ENCODE measurements around the gene CDPF1. TPM values are rescaled to one million over a fixed set of nuclear protein-coding genes. Genes with fewer than 3 reads are reported as not detected.

Gene CDPF1
- total and polyA plus RNA-seq, 2 experiments from 2014 or later, result 10.1 to 14.5 TPM

GRCh38 chr22:46214616-46215015 is 35.5 kb downstream of the CDPF1 start:
- no peak overlapping the region for H2AFZ ChIP-seq
- Mint-ChIP-seq H3K4me3 (no peak overlapping the region), H3K27me3 (ENCODE audit: insufficient read depth, low read depth, poor library complexity) (peaks cover 11% of the 10 kb centered on the region), H3K4me1 (no peaks in the 10 kb centered on the region), H3K9me3 (peaks cover 38% of the 10 kb centered on the region), H3K36me3 (ENCODE audit: low read depth) (peaks cover 22% of the 10 kb centered on the region), H3K27ac (no peak overlapping the region)
- no peaks in the 10 kb centered on the region for H3K79me2 ChIP-seq (replicated peaks; ENCODE audit: insufficient read depth)
- no peak overlapping the region for H3K4me3 ChIP-seq
- H3F3A ChIP-seq (replicated peaks; ENCODE audit: low read depth), result no peaks in the 10 kb centered on the region
- no peak overlapping the region for H3K27ac ChIP-seq (ENCODE audit: low read depth)
- no peaks in the 10 kb centered on the region for H3K9me2 ChIP-seq (ENCODE audit: insufficient read depth)
- H4K20me1 ChIP-seq (replicated peaks; ENCODE audit: insufficient read depth), result no peaks in the 10 kb centered on the region
- DNase-seq (ENCODE audit: low spot score), result no peak
- TF ChIP-seq ZNF114 (CRISPR knock-in tag; IDR thresholded peaks at IDR 0.05) (no peak), POLR2AphosphoS5 (IDR thresholded peaks at IDR 0.05; ENCODE audit: low read depth) (no peak), NANOG (IDR thresholded peaks at IDR 0.05; ENCODE audit: borderline replicate concordance) (no peak), CREB1 (CRISPR knock-in tag; IDR thresholded peaks at IDR 0.05; ENCODE audit: low read depth) (no peak), EZH2 (IDR thresholded peaks at IDR 0.05; ENCODE audit: low read depth, unreplicated experiment) (no peak)
- H3K4me2 ChIP-seq, result no peak overlapping the region
- H3K27me3 ChIP-seq (ENCODE audit: insufficient read depth), result no peaks in the 10 kb centered on the region
- ATAC-seq, result no peak
- no peaks in the 10 kb centered on the region for H3K36me3 ChIP-seq (ENCODE audit: insufficient read depth)
- H3K4me1 ChIP-seq (ENCODE audit: insufficient read depth), result no peaks in the 10 kb centered on the region

GRCh38 chr22:46214149-46214548 is 35.9 kb downstream of the CDPF1 start:
- no peak for ATAC-seq
- TF ChIP-seq ETS1 (IDR thresholded peaks at IDR 0.05) (no peak), CTCF (conservative IDR thresholded peaks at IDR 0.05; ENCODE audit: low read depth in 2 of 2) (no peak), JUNB (IDR thresholded peaks at IDR 0.05; ENCODE audit: unreplicated experiment) (no peak), ZNF462 (CRISPR knock-in tag; IDR thresholded peaks at IDR 0.05) (no peak), ZNF114 (CRISPR knock-in tag; IDR thresholded peaks at IDR 0.05) (no peak), ZNF331 (CRISPR knock-in tag; IDR thresholded peaks at IDR 0.05; ENCODE audit: low read depth) (no peak)

More at GRCh38 chr22:46214149-46214548, 35.9 kb downstream of the CDPF1 start:
- DNase-seq (ENCODE audit: low spot score), result no peak
- Mint-ChIP-seq H3K9me3 (peaks cover 42% of the 10 kb centered on the region), H3K36me3 (ENCODE audit: low read depth) (peaks cover 27% of the 10 kb centered on the region), H3K27me3 (ENCODE audit: insufficient read depth, low read depth, poor library complexity) (peaks cover 11% of the 10 kb centered on the region), H3K27ac (no peak overlapping the region), H3K4me1 (no peaks in the 10 kb centered on the region), H3K4me3 (no peak overlapping the region)
- H2AFZ ChIP-seq, result no peak overlapping the region
- H3K4me2 ChIP-seq, result no peak overlapping the region
- H3K79me2 ChIP-seq (replicated peaks; ENCODE audit: insufficient read depth), result no peaks in the 10 kb centered on the region
- no peak overlapping the region for H3K4me3 ChIP-seq
- H3F3A ChIP-seq (replicated peaks; ENCODE audit: low read depth), result no peaks in the 10 kb centered on the region
- H3K9me2 ChIP-seq (ENCODE audit: insufficient read depth), result no peaks in the 10 kb centered on the region
- no peaks in the 10 kb centered on the region for H3K4me1 ChIP-seq (ENCODE audit: insufficient read depth)
- no peaks in the 10 kb centered on the region for H4K20me1 ChIP-seq (replicated peaks; ENCODE audit: insufficient read depth)
- H3K27ac ChIP-seq (ENCODE audit: low read depth), result no peak overlapping the region
- no peaks in the 10 kb centered on the region for H3K27me3 ChIP-seq (ENCODE audit: insufficient read depth)
- H3K36me3 ChIP-seq (ENCODE audit: insufficient read depth), result no peaks in the 10 kb centered on the region

Data from GM23338 (cell line).